Liver (tissue), 9 donors: ENCODE measurements around the gene PAX9. TPM values are rescaled to one million over a fixed set of nuclear protein-coding genes. Genes with fewer than 3 reads are reported as not detected.

Experiments used
- DNase-seq: peaks from one replicate; pipeline ENCODE4 v3.0.0-alpha.2; 2017; ENCODE audit warnings: low spot score
- H3K27ac ChIP-seq, 2 donors: one replicate each; pipeline ENCODE4 v1.7.0; 2013; ENCODE audit warnings: inconsistent platforms in 2 of 2, low read length in 2 of 2, control low read depth in 1 of 2, low read depth in 1 of 2, mild to moderate bottlenecking in 1 of 2
- H3K27me3 ChIP-seq, 4 donors: one replicate each; pipeline versions ENCODE4 v1.6.1 to v1.7.0; 2013; ENCODE audit warnings: low read length in 3 of 4, inconsistent platforms in 1 of 4, mild to moderate bottlenecking in 1 of 4, moderate library complexity in 1 of 4; ENCODE audit not compliant: control insufficient read depth in 4 of 4, insufficient read depth in 4 of 4
- H3K36me3 ChIP-seq, 4 donors: one replicate each; pipeline versions ENCODE4 v1.6.1 to v1.7.0; 2013; ENCODE audit warnings: low read length in 3 of 4, mild to moderate bottlenecking in 3 of 4, low read depth in 1 of 4, moderate library complexity in 1 of 4; ENCODE audit not compliant: control insufficient read depth in 4 of 4, insufficient read depth in 3 of 4
- H3K4me1 ChIP-seq, 4 donors: one replicate each; pipeline versions ENCODE4 v1.6.1 to v1.7.0; 2013; ENCODE audit warnings: low read length in 3 of 4, mild to moderate bottlenecking in 3 of 4, moderate library complexity in 1 of 4; ENCODE audit not compliant: control insufficient read depth in 4 of 4, insufficient read depth in 4 of 4
- H3K4me3 ChIP-seq, 3 donors: one replicate each; pipeline versions ENCODE4 v1.6.1 to v1.7.0; 2013; ENCODE audit warnings: low read length in 3 of 3, control low read depth in 1 of 3, low read depth in 1 of 3, mild to moderate bottlenecking in 1 of 3
- H3K9ac ChIP-seq, 2 donors: one replicate each; pipeline ENCODE4 v1.7.0; 2013; ENCODE audit warnings: low read length in 2 of 2, mild to moderate bottlenecking in 2 of 2, moderate library complexity in 2 of 2, control low read depth in 1 of 2, low read depth in 1 of 2
- H3K9me3 ChIP-seq, 4 donors: one replicate each; pipeline versions ENCODE4 v1.6.1 to v1.7.0; 2013; ENCODE audit warnings: low read length in 3 of 4; ENCODE audit not compliant: control insufficient read depth in 4 of 4
- ATF3 ChIP-seq: IDR thresholded peaks from 2 replicates; pipeline ENCODE4 v1.6.1; 2016; ENCODE audit warnings: antibody characterized with exemption
- EGR1 ChIP-seq, 2 donors: IDR thresholded peaks; 2 replicates each; pipeline ENCODE4 v1.6.1; 2016 to 2018; ENCODE audit warnings: antibody characterized with exemption in 2 of 2, low read depth in 2 of 2
- FOXA2 ChIP-seq: IDR thresholded peaks from 2 replicates; pipeline ENCODE4 v1.6.1; 2016; ENCODE audit warnings: antibody characterized with exemption
- GABPA ChIP-seq, 2 donors: IDR thresholded peaks in 1 of 2; conservative IDR thresholded peaks in 1 of 2; 2 replicates each; pipeline ENCODE4 v1.6.1; 2016; ENCODE audit warnings: antibody characterized with exemption in 2 of 2, mild to moderate bottlenecking in 1 of 2, moderate library complexity in 1 of 2
- HNF4A ChIP-seq, 2 donors: conservative IDR thresholded peaks; 2 replicates each; pipeline ENCODE4 v1.6.1; 2016; ENCODE audit warnings: antibody characterized with exemption in 2 of 2, mild to moderate bottlenecking in 2 of 2
- JUND ChIP-seq, 2 donors: IDR thresholded peaks; 2 replicates each; pipeline ENCODE4 v1.6.1; 2016; ENCODE audit warnings: antibody characterized with exemption in 2 of 2
- MAX ChIP-seq: IDR thresholded peaks from 2 replicates; pipeline ENCODE4 v1.6.1; 2016; ENCODE audit warnings: antibody characterized with exemption
- NR2F2 ChIP-seq: IDR thresholded peaks from 2 replicates; pipeline ENCODE4 v1.6.1; 2016; ENCODE audit warnings: antibody characterized with exemption
- RAD21 ChIP-seq, 2 donors: IDR thresholded peaks; 2 replicates each; pipeline ENCODE4 v1.6.1; 2016; ENCODE audit warnings: antibody characterized with exemption in 2 of 2, mild to moderate bottlenecking in 2 of 2
- REST ChIP-seq: IDR thresholded peaks from 2 replicates; pipeline ENCODE4 v1.6.1; 2016; ENCODE audit warnings: antibody characterized with exemption, mild to moderate bottlenecking
- RXRA ChIP-seq, 2 donors: IDR thresholded peaks; 2 replicates each; pipeline ENCODE4 v1.6.1; 2017 to 2018; ENCODE audit warnings: antibody characterized with exemption in 2 of 2, mild to moderate bottlenecking in 1 of 2
- SP1 ChIP-seq: IDR thresholded peaks from 2 replicates; pipeline ENCODE4 v1.6.1; 2018; ENCODE audit warnings: antibody characterized with exemption, mild to moderate bottlenecking
- TAF1 ChIP-seq: conservative IDR thresholded peaks from 2 replicates; pipeline ENCODE4 v1.6.1; 2016; ENCODE audit warnings: antibody characterized with exemption, mild to moderate bottlenecking
- YY1 ChIP-seq: IDR thresholded peaks from 2 replicates; pipeline ENCODE4 v1.6.1; 2016; ENCODE audit warnings: antibody characterized with exemption, mild to moderate bottlenecking
- WGBS: extraction: QIAGEN DNeasy Blood & Tissue Kit; methylation state at CpG from one replicate; pipeline ENCODE4 v1.1.7; 2013; 5-methylcytosine and 5-hydroxymethylcytosine counted together
- polyA plus RNA-seq, 2 donors: library from polyadenylated mRNA; stranded (reverse) in 1 of 2; unstranded in 1 of 2; fragments of 200-250 nt in 1 of 2; fragments of >200 nt in 1 of 2; fragmentation: Nextera tagmentation in 1 of 2; extraction: Ambion mirVana in 1 of 2; gene quantifications; one replicate each; pipeline versions ENCODE4 v1.2.1 to v1.2.3, GENCODE V29; 2013 to 2015
- total RNA-seq, 2 donors: library from RNA; depleted of rRNA; stranded (reverse); fragments of >200 nt; gene quantifications; one replicate each; pipeline ENCODE4 v1.2.3, GENCODE V29; 2014
- TF ChIP-seq, protein P1 (sequence below): fragments of 150-350 bp; IDR thresholded peaks from 2 replicates; pipeline ENCODE4 v1.5.1; 2017; ENCODE audit warnings: improper control_type of control experiment, low read depth, low read length; ENCODE audit not compliant: missing input control
- donor health status: healthy.
- donor health status: healthy.
- donor health status: healthy.
- donor health status: healthy.
- donor health status: healthy.

The PAX9 gene
- total and polyA plus RNA-seq, 4 donors, result 0.03 TPM; not detected in 3

DNA sequence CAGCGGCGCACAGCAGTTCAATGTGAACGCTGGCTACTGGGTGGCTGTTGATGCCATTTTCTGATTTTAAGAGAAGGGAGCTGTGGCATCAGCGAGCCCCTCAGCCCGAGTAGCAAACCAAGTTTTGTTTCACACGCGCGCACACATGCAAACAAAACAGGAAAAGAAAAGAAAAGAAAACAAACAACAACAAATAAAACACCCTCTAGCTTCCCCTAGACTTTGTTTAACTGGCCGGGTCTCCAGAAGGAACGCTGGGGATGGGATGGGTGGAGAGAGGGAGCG, 540 bp downstream of the PAX9 start:
- 4% methylated on average over 11 of the region's 11 CpGs for WGBS

DNA sequence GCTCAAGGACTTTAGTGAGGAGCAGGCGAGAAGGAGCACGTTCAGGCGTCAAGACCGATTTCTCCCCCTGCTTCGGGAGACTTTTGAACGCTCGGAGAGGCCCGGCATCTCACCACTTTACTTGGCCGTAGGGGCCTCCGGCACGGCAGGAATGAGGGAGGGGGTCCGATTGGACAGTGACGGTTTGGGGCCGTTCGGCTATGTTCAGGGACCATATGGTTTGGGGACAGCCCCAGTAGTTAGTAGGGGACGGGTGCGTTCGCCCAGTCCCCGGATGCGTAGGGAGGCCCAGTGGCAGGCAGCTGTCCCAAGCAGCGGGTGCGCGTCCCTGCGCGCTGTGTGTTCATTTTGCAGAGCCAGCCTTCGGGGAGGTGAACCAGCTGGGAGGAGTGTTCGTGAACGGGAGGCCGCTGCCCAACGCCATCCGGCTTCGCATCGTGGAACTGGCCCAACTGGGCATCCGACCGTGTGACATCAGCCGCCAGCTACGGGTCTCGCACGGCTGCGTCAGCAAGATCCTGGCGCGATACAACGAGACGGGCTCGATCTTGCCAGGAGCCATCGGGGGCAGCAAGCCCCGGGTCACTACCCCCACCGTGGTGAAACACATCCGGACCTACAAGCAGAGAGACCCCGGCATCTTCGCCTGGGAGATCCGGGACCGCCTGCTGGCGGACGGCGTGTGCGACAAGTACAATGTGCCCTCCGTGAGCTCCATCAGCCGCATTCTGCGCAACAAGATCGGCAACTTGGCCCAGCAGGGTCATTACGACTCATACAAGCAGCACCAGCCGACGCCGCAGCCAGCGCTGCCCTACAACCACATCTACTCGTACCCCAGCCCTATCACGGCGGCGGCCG, 1.1 kb downstream of the PAX9 start:
- Histone ChIP-seq H3K4me1 (peaks cover 21 to 44% (median 30%) of the 10 kb centered on the region in 4 donors), H3K9ac (no peak overlapping the region), H3K9me3 (peaks cover 0 to 5% (median 2%) of the 10 kb centered on the region in 4 donors), H3K27ac (no peak overlapping the region), H3K27me3 (peaks cover 2 to 51% (median 28%) of the 10 kb centered on the region in 4 donors), H3K36me3 (no peaks in the 10 kb centered on the region), H3K4me3 (peak overlapping the region in 1 of 3 donors; percentile 30)
- no peak for DNase-seq
- 5% methylated on average over 71 of the region's 71 CpGs for WGBS
- TF ChIP-seq SP1 (no peak), NR2F2 (no peak), RAD21 (IDR thresholded peaks at IDR 0.05) (no peak), MAX (no peak), GABPA (IDR thresholded peaks at IDR 0.05 in 1 of 2, conservative IDR thresholded peaks at IDR 0.05 in 1 of 2) (no peak), JUND (IDR thresholded peaks at IDR 0.05) (no peak), TAF1 (no peak), REST (no peak), YY1 (no peak)

More for the DNA sequence above, 540 bp downstream of the PAX9 start:
- H3K27me3 ChIP-seq, result peaks cover 2 to 49% (median 25%) of the 10 kb centered on the region in 4 donors
- no peak overlapping the region for H3K27ac ChIP-seq
- H3K4me3 ChIP-seq, result peak overlapping the region in 1 of 3 donors; percentile 30
- H3K4me1 ChIP-seq, result peaks cover 26 to 50% (median 34%) of the 10 kb centered on the region in 4 donors
- H3K9me3 ChIP-seq, result peaks cover 0 to 5% (median 2%) of the 10 kb centered on the region in 4 donors
- no peaks in the 10 kb centered on the region for H3K36me3 ChIP-seq
- TF ChIP-seq EGR1 (IDR thresholded peaks at IDR 0.05; ENCODE audit: low read depth in 2 of 2), result no peak
- no peak for TF ChIP-seq RXRA (IDR thresholded peaks at IDR 0.05)
- no peak for TF ChIP-seq REST
- TF ChIP-seq FOXA2, result no peak
- TF ChIP-seq YY1, result no peak
- TF ChIP-seq ATF3, result no peak
- TF ChIP-seq MAX, result no peak
- TF ChIP-seq JUND (IDR thresholded peaks at IDR 0.05), result no peak
- no peak for TF ChIP-seq HNF4A (conservative IDR thresholded peaks at IDR 0.05)
- no peak for TF ChIP-seq GABPA (IDR thresholded peaks at IDR 0.05 in 1 of 2, conservative IDR thresholded peaks at IDR 0.05 in 1 of 2)
- TF ChIP-seq, protein P1, sequence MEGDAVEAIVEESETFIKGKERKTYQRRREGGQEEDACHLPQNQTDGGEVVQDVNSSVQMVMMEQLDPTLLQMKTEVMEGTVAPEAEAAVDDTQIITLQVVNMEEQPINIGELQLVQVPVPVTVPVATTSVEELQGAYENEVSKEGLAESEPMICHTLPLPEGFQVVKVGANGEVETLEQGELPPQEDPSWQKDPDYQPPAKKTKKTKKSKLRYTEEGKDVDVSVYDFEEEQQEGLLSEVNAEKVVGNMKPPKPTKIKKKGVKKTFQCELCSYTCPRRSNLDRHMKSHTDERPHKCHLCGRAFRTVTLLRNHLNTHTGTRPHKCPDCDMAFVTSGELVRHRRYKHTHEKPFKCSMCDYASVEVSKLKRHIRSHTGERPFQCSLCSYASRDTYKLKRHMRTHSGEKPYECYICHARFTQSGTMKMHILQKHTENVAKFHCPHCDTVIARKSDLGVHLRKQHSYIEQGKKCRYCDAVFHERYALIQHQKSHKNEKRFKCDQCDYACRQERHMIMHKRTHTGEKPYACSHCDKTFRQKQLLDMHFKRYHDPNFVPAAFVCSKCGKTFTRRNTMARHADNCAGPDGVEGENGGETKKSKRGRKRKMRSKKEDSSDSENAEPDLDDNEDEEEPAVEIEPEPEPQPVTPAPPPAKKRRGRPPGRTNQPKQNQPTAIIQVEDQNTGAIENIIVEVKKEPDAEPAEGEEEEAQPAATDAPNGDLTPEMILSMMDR, result no peak
- DNase-seq, result no peak
- no peak overlapping the region for H3K9ac ChIP-seq
